ENCODE data around the gene CD300LF.

CD300LF gene

DNA sequence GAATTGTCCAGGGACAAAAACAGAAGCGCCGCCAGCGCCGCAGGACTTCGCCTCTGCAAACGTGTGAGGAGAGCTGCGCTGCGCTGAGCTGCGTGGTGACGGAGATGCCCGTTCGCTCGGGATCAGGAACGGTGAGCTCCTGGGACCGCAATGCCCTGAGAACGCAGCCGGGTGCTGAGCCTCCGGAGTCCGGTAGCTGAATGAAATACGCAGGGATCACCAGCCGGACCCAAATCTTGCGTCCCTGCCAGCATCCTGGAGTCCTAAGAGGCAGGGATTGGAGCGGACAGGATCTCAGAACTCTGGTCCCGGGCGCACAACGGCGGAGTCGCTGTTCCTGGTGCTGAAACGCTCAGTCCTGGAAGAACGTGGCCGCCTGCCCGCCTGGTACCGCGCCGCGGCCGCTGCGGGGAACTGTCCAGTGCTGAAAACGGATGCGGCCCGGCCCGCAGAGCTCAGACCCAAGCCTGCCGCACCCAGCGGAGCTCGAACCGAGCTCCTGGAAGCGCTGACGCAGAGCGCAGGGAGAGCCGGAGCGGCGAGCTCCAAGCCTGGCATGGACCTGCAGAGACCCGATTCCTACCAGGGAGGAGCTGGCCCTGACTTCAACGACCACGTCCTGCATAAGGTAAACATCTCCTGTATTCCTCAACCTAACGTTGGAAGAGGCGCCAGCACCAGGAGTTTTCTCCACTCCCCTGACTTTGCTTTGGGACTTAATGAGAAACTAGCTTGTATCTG, 41.5 kb downstream of the CD300LF start:
- H3K4me3 Mint-ChIP-seq: no peak overlapping the region
- H3K27ac Mint-ChIP-seq: no peak overlapping the region
- peaks cover 3% of the 10 kb centered on the region for H3K4me1 Mint-ChIP-seq (ENCODE audit: low read depth)
- peak; percentile 82 for DNase-seq
- H3K36me3 Mint-ChIP-seq (ENCODE audit: low read depth): no peaks in the 10 kb centered on the region
- peaks cover 76% of the 10 kb centered on the region for H3K27me3 Mint-ChIP-seq
- no peaks in the 10 kb centered on the region for H3K9me3 Mint-ChIP-seq

DNA sequence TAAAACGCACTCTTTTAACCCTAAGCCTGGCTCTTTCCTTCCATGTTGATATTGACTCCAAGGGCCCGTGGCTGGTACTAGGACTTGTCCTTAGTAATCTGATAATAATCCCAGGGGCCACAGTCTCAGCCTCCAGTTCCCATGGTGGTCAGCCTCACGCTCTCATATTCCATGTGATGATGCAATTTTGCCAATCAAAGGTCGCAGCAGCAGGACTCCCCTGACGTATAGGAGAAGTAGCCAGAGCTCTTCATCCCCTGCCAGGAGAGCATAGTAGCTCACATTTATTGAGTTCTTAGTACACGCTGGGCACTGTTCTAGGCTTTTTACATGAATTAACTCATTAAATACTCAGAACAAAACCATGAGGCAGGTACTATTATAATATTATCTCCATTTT, 42.4 kb downstream of the CD300LF start:
- Mint-ChIP-seq H3K4me3 (no peak overlapping the region), H3K27me3 (peaks cover 71% of the 10 kb centered on the region), H3K27ac (no peak overlapping the region), H3K36me3 (ENCODE audit: low read depth) (no peaks in the 10 kb centered on the region), H3K4me1 (ENCODE audit: low read depth) (peaks cover 3% of the 10 kb centered on the region), H3K9me3 (no peaks in the 10 kb centered on the region)
- no peak for DNase-seq

DNA sequence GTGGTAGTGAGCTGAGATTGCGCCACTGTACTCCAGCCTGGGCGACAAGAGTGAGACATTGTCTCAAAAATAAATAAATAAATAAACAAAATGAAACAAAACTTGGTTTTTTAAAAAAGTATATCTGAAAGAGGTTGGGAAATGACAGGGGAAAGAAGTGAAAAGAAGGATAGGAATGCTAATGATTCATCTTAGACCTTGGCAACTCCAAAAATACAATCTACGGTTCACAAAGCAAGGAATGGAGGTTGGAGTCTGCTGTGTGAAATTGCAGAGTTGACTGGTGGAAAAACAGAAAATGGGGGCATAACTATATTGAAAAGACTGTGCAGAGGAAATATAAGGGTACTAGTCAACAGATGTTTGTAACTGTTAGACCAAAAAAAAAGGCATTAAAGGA, 49.2 kb downstream of the CD300LF start:
- Mint-ChIP-seq H3K27ac (no peak overlapping the region), H3K9me3 (peaks cover 2% of the 10 kb centered on the region), H3K4me3 (no peak overlapping the region), H3K27me3 (peaks cover 58% of the 10 kb centered on the region), H3K4me1 (ENCODE audit: low read depth) (no peaks in the 10 kb centered on the region), H3K36me3 (ENCODE audit: low read depth) (no peaks in the 10 kb centered on the region)
- DNase-seq: no peak

GRCh38 chr17:74659889-74660288, 52.8 kb downstream of the CD300LF start:
- H3K4me3 Mint-ChIP-seq: no peak overlapping the region
- DNase-seq: no peak
- H3K9me3 Mint-ChIP-seq: peaks cover 2% of the 10 kb centered on the region
- H3K27me3 Mint-ChIP-seq: peaks cover 44% of the 10 kb centered on the region
- peaks cover 3% of the 10 kb centered on the region for H3K4me1 Mint-ChIP-seq (ENCODE audit: low read depth)
- no peak overlapping the region for H3K27ac Mint-ChIP-seq
- H3K36me3 Mint-ChIP-seq (ENCODE audit: low read depth): no peaks in the 10 kb centered on the region

DNA sequence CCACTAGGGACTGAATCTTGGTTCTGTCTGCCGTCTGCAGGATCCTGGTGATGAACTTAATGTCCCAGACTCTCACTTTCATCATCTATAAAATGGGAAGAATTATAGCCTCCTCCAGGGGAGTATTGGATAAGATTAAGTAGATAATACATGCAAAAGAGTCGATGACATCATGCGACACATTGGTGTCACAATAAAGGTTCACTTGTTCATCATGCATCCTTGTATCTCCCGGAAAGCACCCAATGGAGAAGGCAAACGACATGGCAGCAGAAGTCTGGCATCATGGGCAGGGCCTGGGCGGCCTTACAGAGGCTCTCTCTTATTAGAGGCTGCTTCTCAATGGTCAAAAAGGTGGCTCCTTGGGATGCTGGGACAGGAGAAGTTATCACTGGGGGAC, 54.1 kb downstream of the CD300LF start:
- Mint-ChIP-seq H3K4me1 (ENCODE audit: low read depth) (peaks cover 3% of the 10 kb centered on the region), H3K27ac (no peak overlapping the region), H3K36me3 (ENCODE audit: low read depth) (no peaks in the 10 kb centered on the region), H3K27me3 (peaks cover 33% of the 10 kb centered on the region), H3K9me3 (peaks cover 2% of the 10 kb centered on the region), H3K4me3 (no peak overlapping the region)
- no peak for DNase-seq

- no peak overlapping the region for H3K27ac Mint-ChIP-seq
- H3K36me3 Mint-ChIP-seq (ENCODE audit: low read depth): no peaks in the 10 kb centered on the region
- H3K4me3 Mint-ChIP-seq: no peak overlapping the region
- no peaks in the 10 kb centered on the region for H3K9me3 Mint-ChIP-seq
- H3K27me3 Mint-ChIP-seq: peaks cover 47% of the 10 kb centered on the region
- no peak for DNase-seq
- H3K4me1 Mint-ChIP-seq (ENCODE audit: low read depth): peaks cover 3% of the 10 kb centered on the region
Measured at GRCh38 chr17:74654742-74655141, 58.0 kb downstream of the CD300LF start.

GRCh38 chr17:74652020-74652419, 60.7 kb downstream of the CD300LF start:
- no peak overlapping the region for H3K27ac Mint-ChIP-seq
- H3K4me3 Mint-ChIP-seq: no peak overlapping the region
- H3K9me3 Mint-ChIP-seq: no peaks in the 10 kb centered on the region
- H3K36me3 Mint-ChIP-seq (ENCODE audit: low read depth): no peaks in the 10 kb centered on the region
- H3K27me3 Mint-ChIP-seq: peaks cover 41% of the 10 kb centered on the region
- H3K4me1 Mint-ChIP-seq (ENCODE audit: low read depth): no peaks in the 10 kb centered on the region
- no peak for DNase-seq

- Mint-ChIP-seq H3K27ac (no peak overlapping the region), H3K9me3 (no peaks in the 10 kb centered on the region), H3K27me3 (peaks cover 55% of the 10 kb centered on the region), H3K4me3 (no peak overlapping the region), H3K4me1 (ENCODE audit: low read depth) (no peaks in the 10 kb centered on the region), H3K36me3 (ENCODE audit: low read depth) (no peaks in the 10 kb centered on the region)
- DNase-seq: no peak
Measured at GRCh38 chr17:74649909-74650308, 62.8 kb downstream of the CD300LF start.

DNA sequence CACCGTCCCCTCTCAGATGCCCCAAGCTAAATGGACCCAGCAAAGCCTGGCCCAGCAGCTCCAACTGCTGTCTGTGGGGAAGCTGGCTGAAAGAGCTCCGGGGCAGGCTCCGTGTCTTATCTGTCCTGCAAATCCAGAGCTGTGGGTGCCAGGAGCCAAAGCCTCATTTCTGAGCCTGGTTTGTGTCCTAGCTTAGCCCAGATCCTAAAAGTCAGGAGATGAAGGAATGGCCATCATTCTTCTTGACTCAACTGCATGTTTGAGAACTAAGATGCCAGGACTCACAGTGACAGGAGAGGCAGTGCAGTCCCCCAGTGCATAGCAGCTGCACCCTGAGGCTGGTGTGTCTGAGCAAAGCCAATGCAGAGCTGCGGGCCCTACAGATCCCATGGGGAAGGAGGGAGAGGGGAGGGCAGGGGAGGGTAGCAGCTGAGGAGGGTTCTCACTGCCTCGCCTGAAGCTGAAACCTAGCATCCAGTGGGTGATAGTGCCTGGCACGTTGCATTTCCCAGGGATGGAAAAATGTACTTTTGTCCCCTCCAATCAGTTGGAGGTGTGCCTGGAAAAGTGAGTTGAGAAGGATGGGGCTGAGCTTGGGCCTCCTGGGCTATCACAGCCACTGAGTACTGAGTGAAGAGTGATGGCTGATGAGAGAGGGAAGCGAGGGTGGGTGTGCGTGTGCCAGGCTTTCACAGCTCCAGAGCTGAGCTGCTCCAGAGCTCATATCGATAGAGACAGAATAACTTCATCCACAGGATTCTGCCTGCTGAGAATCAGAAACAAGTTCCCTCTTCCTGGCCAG, 64.7 kb downstream of the CD300LF start:
- Mint-ChIP-seq H3K4me3 (no peak overlapping the region), H3K27me3 (peaks cover 61% of the 10 kb centered on the region), H3K9me3 (no peaks in the 10 kb centered on the region)

DNA sequence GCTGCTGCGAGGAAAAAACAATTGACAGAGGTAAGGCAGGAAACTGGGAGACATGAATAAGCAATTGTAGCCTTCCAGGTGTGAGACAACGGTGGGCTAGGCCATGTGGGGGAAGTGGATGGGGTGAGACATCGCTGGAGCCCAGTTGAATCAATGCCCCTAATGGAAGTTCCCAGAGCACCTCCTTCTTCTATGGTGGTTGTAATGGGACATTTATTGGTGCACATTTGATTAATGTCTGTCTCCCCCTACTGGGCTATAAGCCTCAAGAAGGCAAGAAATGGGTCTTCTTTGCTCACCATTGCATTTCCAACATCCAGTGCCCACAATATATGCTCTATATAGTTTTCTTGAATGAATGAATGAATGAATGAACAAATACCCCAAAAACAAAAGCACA, 66.5 kb downstream of the CD300LF start:
- H3K9me3 Mint-ChIP-seq: no peaks in the 10 kb centered on the region
- no peaks in the 10 kb centered on the region for H3K4me1 Mint-ChIP-seq (ENCODE audit: low read depth)
- H3K27me3 Mint-ChIP-seq: peaks cover 68% of the 10 kb centered on the region
- H3K4me3 Mint-ChIP-seq: no peak overlapping the region
- no peak overlapping the region for H3K27ac Mint-ChIP-seq
- no peak for DNase-seq
- no peaks in the 10 kb centered on the region for H3K36me3 Mint-ChIP-seq (ENCODE audit: low read depth)

More for the DNA sequence above, 64.7 kb downstream of the CD300LF start:
- no peak for DNase-seq
- H3K36me3 Mint-ChIP-seq (ENCODE audit: low read depth): no peaks in the 10 kb centered on the region
- H3K4me1 Mint-ChIP-seq (ENCODE audit: low read depth): no peaks in the 10 kb centered on the region
- H3K27ac Mint-ChIP-seq: no peak overlapping the region

DNA sequence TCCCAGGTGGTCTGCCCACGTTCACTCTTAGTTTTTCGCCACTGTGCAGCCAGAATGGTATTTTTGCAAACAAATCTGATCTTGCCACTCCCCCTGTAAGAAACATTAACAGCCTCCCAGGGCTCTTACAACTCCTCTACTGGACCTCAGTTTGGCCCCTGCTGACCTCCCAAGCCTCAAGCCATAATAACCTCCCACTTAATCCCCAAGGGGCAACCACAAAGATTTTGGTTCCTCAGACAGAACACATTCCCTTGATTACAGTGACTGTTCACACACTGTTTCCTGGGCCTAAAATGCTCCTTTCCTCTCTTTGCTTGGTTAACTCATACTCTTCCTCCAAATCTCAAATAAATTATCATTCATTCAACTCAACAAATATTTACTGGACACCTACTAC, 67.7 kb downstream of the CD300LF start:
- H3K9me3 Mint-ChIP-seq: no peaks in the 10 kb centered on the region
- no peak overlapping the region for H3K4me3 Mint-ChIP-seq
- H3K4me1 Mint-ChIP-seq (ENCODE audit: low read depth): peaks cover 2% of the 10 kb centered on the region
- H3K27me3 Mint-ChIP-seq: peaks cover 66% of the 10 kb centered on the region
- no peak for DNase-seq
- H3K27ac Mint-ChIP-seq: no peak overlapping the region
- no peaks in the 10 kb centered on the region for H3K36me3 Mint-ChIP-seq (ENCODE audit: low read depth)

DNA sequence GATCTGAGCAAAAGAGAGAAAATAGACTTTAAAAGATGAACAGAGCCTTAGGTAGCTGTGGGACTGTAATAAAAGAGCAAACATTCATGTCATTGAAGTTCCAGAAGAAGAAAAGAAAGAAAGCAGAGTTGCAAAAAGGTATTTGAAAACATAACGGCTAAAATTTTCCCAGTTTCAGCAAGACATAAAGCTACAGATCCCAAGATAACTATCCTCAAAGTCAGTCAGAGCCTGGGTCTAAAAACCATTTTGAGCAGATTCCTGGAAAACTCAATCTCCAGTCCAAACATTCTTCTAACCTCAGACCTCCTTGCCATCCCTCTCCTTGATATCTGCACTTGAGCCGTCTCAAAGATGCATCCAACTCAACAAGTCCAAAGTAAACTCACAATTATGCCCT, 68.3 kb downstream of the CD300LF start:
- no peak for DNase-seq
- Mint-ChIP-seq H3K27ac (no peak overlapping the region), H3K9me3 (no peaks in the 10 kb centered on the region), H3K4me3 (no peak overlapping the region), H3K4me1 (ENCODE audit: low read depth) (peaks cover 8% of the 10 kb centered on the region), H3K36me3 (ENCODE audit: low read depth) (no peaks in the 10 kb centered on the region), H3K27me3 (peaks cover 63% of the 10 kb centered on the region)

All from activated T-cell treated with anti-CD3 and anti-CD28 coated beads, Interleukin-2, amount 50 U/mL, for 24 hours (primary cell).